Subcutaneous adipose tissue (tissue), 4 donors: ENCODE results near the gene RGS9. TPM values are rescaled to one million over a fixed set of nuclear protein-coding genes. Genes with fewer than 3 reads are reported as not detected.

Source experiments
- CTCF ChIP-seq: fragments of 450-650 bp; IDR thresholded peaks from one replicate; pipeline ENCODE4 v1.5.1; 2016; ENCODE audit warnings: low read depth, mild to moderate bottlenecking, control low read depth, antibody characterized with exemption, moderate library complexity
- total RNA-seq, 4 donors: library from RNA; depleted of rRNA; stranded (reverse); fragments of >200 nt; gene quantifications; one replicate each; pipeline ENCODE4 v1.1.0, GENCODE V29; 2016

The RGS9 gene
- 1 to 10 TPM; 1.5 to 7.5 (median 3.3) TPM for total RNA-seq

- no peak for TF ChIP-seq CTCF
Measured at GRCh38 chr17:65137021-65137939, at the start of gene RGS9. Gene RGS9 (plus strand): TSS chr17:65137370. CDS start chr17:65137541, 171 bp downstream.

- TF ChIP-seq CTCF = no peak
Measured at GRCh38 chr17:65088621-65089360, 48.4 kb upstream of the RGS9 start.

GRCh38 chr17:65092262-65092661 lies 44.9 kb upstream of the RGS9 start:
- no peak for TF ChIP-seq CTCF

- no peak for TF ChIP-seq CTCF
Measured at GRCh38 chr17:65093930-65094329, 43.2 kb upstream of the RGS9 start.

- TF ChIP-seq CTCF = no peak
Measured at GRCh38 chr17:65095465-65095864, 41.7 kb upstream of the RGS9 start.

- TF ChIP-seq CTCF = no peak
Measured at GRCh38 chr17:65097110-65097509, 40.1 kb upstream of the RGS9 start.

GRCh38 chr17:65099475-65099874 lies 37.7 kb upstream of the RGS9 start:
- no peak for TF ChIP-seq CTCF
